ENCODE data around the gene PDZD4. TPM values are rescaled to one million over a fixed set of nuclear protein-coding genes. Genes with fewer than 3 reads are reported as not detected.

Gene PDZD4
- total and polyA plus RNA-seq, 4 donors = 49.2 to 243 (median 142) TPM

DNA sequence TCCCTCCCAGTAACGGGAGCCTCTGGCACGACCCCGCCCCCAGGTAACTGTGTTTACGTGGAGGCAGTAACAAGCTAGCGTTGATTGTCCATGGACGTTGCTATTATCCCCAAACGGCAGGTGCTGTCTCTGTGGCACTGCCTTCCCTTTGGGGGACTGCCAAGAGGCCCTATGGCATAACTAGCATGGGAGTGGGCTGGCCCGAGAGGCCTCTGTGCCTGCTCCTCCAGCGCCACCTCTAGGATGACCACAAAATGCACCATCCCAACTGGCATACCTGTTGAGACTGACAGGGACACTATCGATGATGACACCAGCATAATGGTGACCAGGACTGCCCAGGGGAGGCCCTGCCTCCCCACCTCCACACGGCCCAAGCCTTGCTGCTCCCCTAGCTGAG is 48.0 kb downstream of the PDZD4 start:
- H3K27me3 ChIP-seq (ENCODE audit: control insufficient read depth, insufficient read depth, low read length) = no peaks in the 10 kb centered on the region
- H3K9me3 ChIP-seq (ENCODE audit: control insufficient read depth, insufficient read depth, low read length) = no peaks in the 10 kb centered on the region
- DNase-seq (ENCODE audit: low read depth in 4 of 6, low spot score in 6 of 6) = peak in 2 of 6 donors; percentile 54 to 56
- H3K36me3 ChIP-seq (ENCODE audit: control insufficient read depth, insufficient read depth, low read length) = peaks cover 73% of the 10 kb centered on the region
- WGBS (ENCODE audit: insufficient coverage) = 53% methylated on average over 11 of the region's 11 CpGs
- H3K4me3 ChIP-seq (ENCODE audit: low read depth, low read length) = no peak overlapping the region
- peaks cover 43% of the 10 kb centered on the region for H3K4me1 ChIP-seq (ENCODE audit: control insufficient read depth, insufficient read depth, low read length)
- no peak overlapping the region for H3K27ac ChIP-seq (ENCODE audit: low read depth, low read length)

DNA sequence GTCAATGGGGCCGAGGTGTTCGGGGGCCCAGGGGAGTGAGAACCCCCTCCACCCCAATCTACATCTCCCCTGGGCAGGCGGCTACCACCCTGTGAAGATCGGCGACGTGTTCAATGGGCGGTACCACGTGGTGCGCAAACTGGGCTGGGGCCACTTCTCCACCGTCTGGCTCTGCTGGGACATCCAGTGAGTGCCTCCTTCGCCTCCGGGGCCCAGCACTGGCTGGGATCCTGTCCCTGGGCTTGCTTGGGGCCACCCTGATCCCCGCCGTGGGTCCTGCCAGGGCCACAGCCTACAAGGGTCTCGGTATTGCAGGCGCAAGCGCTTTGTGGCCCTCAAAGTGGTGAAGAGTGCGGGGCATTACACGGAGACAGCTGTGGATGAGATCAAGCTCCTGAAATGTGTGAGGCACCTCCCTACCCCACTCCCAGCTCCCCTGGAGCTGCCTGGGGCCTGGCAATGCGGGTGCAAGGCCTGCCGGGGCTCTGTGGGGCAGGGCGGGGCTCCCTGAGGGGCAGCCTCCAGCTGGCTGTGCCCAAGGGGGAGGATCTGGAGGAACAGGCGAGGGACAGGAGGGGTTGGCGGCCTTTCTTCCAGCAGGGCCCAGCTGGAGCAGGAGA is 48.8 kb downstream of the PDZD4 start:
- 74% methylated on average over 24 of the region's 24 CpGs for WGBS (ENCODE audit: insufficient coverage)

DNA sequence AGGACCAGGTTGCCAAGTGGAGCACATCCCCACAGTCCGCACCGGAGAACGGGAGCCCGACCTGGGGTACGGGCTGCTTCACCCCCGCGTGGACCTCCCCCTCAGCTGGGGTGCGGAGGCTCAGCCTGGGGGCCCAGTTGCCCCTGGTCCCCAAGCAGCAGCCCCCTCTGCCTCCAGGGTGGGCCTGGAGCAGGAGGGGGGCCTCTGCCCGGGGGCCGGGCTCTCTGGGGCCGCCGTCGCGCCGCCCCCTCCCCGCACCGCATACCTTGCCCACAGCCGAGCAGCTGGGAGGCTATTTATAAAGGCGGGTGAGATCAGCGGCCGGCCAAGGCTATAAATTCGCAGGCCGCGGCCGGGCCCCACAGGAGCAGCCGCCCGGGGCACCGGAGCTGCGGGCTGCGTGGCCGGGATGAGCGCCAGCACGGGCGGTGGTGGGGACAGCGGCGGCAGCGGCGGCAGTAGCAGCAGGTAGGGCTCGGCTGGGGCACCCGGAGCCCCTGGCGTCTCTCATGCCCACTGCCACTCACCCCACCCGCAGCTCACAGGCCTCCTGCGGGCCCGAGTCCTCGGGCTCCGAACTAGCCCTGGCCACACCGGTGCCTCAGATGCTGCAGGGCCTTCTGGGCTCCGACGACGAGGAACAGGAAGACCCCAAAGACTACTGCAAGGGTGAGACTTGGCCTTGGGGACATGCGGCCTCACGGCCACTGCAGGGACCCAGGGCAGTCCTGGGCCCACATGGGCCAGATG is 49.5 kb downstream of the PDZD4 start, which contains the start of gene SRPK3:
Gene SRPK3, plus strand, starts transcription at position 364 of the 750 bp plus-strand sequence. Its CDS starts 46 bp downstream, at position 410.
- DNase-seq (ENCODE audit: low read depth in 4 of 6, low spot score in 6 of 6) = peak in 2 of 6 donors; percentile 27 to 28
- H3K4me3 ChIP-seq (ENCODE audit: low read depth, low read length) = no peak within 1 kb of the TSS
- peaks cover 67% of the 10 kb centered on the region for H3K36me3 ChIP-seq (ENCODE audit: control insufficient read depth, insufficient read depth, low read length)
- no peak within 1 kb of the TSS for H3K27ac ChIP-seq (ENCODE audit: low read depth, low read length)
- 48% methylated on average over 46 of the region's 52 CpGs for WGBS (ENCODE audit: insufficient coverage)
- H3K27me3 ChIP-seq (ENCODE audit: control insufficient read depth, insufficient read depth, low read length) = no peaks in the 10 kb centered on the region
- peaks cover 35% of the 10 kb centered on the region for H3K4me1 ChIP-seq (ENCODE audit: control insufficient read depth, insufficient read depth, low read length)
- H3K9me3 ChIP-seq (ENCODE audit: control insufficient read depth, insufficient read depth, low read length) = no peaks in the 10 kb centered on the region

More for the DNA sequence above, 48.8 kb downstream of the PDZD4 start:
- Histone ChIP-seq H3K36me3 (ENCODE audit: control insufficient read depth, insufficient read depth, low read length) (peaks cover 73% of the 10 kb centered on the region), H3K4me3 (ENCODE audit: low read depth, low read length) (no peak overlapping the region), H3K4me1 (ENCODE audit: control insufficient read depth, insufficient read depth, low read length) (peaks cover 36% of the 10 kb centered on the region), H3K9me3 (ENCODE audit: control insufficient read depth, insufficient read depth, low read length) (no peaks in the 10 kb centered on the region), H3K27ac (ENCODE audit: low read depth, low read length) (no peak overlapping the region), H3K27me3 (ENCODE audit: control insufficient read depth, insufficient read depth, low read length) (no peaks in the 10 kb centered on the region)
- DNase-seq (ENCODE audit: low read depth in 4 of 6, low spot score in 6 of 6) = no peak

DNA sequence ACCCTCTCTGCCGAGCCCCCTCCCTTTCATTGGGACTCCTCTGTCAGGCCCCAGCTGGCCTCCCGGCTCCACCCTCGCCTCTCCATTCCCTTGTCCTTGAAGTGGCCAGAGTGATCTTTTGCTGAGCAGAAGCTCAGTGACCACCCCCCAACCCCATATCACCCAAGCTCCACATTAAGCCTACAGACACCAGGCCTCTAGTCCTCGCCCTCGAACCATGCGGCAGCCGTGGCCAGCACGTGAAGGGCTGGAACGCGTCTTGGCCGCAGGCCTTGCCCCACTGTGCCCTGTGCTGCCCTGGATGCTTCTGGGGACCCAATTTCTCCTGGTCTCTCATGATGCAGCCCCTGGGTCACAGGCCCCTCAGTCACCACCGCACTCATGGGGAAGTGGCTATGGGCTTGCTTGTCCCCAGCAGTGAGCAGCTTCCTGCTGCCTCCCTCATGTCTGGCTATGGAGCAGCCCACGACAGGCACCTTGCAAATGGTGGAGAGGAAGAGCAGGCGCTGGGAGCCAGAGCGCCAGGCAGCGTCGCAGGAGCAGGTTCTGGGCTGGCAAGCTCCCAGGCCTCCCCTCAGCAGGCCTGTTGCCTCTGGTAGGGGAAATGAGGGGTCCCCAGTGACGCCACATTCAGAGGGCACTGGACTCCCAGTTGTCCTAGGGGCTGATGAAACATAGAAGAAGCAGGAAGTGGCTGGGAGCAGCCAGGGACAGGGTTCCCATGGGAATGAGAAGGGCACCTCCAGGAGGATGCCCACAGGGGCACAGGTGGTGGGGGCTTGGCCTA is 50.3 kb downstream of the PDZD4 start:
- Histone ChIP-seq H3K9me3 (ENCODE audit: control insufficient read depth, insufficient read depth, low read length) (no peaks in the 10 kb centered on the region), H3K4me3 (ENCODE audit: low read depth, low read length) (no peak overlapping the region), H3K27me3 (ENCODE audit: control insufficient read depth, insufficient read depth, low read length) (no peaks in the 10 kb centered on the region), H3K27ac (ENCODE audit: low read depth, low read length) (no peak overlapping the region), H3K36me3 (ENCODE audit: control insufficient read depth, insufficient read depth, low read length) (peaks cover 67% of the 10 kb centered on the region), H3K4me1 (ENCODE audit: control insufficient read depth, insufficient read depth, low read length) (peaks cover 35% of the 10 kb centered on the region)
- WGBS (ENCODE audit: insufficient coverage) = 80% methylated on average over 14 of the region's 18 CpGs
- no peak for DNase-seq (ENCODE audit: low read depth in 4 of 6, low spot score in 6 of 6)

DNA sequence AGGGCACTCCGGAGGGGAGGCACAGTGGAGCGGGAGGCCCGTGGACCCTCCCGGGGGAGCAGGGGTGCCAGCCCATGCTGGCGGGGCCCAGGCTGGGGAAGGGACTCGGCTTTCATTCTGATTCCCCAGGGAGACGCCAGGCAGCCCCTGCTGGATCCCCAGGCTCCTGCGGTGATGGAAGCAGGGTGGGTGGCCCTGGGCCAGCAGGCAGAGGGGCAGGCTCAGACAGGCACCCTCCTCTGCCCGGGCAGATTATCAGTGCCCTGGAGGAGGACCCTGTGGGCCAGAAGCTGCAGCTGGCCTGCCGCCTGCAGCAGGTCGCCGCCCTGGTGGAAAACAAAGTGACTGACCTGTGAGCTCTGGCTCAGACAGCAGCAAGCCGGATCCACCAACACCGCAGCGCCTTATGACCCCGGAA is 51.7 kb downstream of the PDZD4 start:
- Histone ChIP-seq H3K4me3 (ENCODE audit: low read depth, low read length) (no peak overlapping the region), H3K27me3 (ENCODE audit: control insufficient read depth, insufficient read depth, low read length) (no peaks in the 10 kb centered on the region), H3K9me3 (ENCODE audit: control insufficient read depth, insufficient read depth, low read length) (no peaks in the 10 kb centered on the region), H3K4me1 (ENCODE audit: control insufficient read depth, insufficient read depth, low read length) (peaks cover 35% of the 10 kb centered on the region), H3K36me3 (ENCODE audit: control insufficient read depth, insufficient read depth, low read length) (peaks cover 67% of the 10 kb centered on the region), H3K27ac (ENCODE audit: low read depth, low read length) (no peak overlapping the region)
- 84% methylated on average over 16 of the region's 16 CpGs for WGBS (ENCODE audit: insufficient coverage)
- DNase-seq (ENCODE audit: low read depth in 4 of 6, low spot score in 6 of 6) = no peak

DNA sequence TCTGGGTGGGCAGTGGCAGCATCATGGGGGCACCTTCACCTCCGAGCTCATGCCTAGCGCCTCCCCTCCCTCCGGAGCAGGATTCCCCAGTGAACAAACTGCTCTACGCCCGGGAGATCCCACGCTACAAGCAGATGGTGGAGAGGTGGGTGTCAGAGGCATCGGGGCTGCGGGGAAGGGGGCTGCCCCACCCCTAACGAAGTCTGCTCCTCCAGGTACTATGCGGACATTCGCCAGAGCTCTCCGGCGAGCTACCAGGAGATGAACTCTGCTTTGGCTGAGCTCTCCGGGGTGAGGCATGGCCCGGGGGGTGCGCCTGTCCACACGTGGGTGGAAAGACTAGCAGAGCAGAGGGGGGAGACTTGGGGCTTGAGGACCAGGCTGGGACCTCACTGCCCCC is 52.2 kb downstream of the PDZD4 start:
- Histone ChIP-seq H3K27me3 (ENCODE audit: control insufficient read depth, insufficient read depth, low read length) (no peaks in the 10 kb centered on the region), H3K4me3 (ENCODE audit: low read depth, low read length) (no peak overlapping the region), H3K27ac (ENCODE audit: low read depth, low read length) (no peak overlapping the region), H3K9me3 (ENCODE audit: control insufficient read depth, insufficient read depth, low read length) (no peaks in the 10 kb centered on the region), H3K4me1 (ENCODE audit: control insufficient read depth, insufficient read depth, low read length) (peaks cover 34% of the 10 kb centered on the region), H3K36me3 (ENCODE audit: control insufficient read depth, insufficient read depth, low read length) (peaks cover 67% of the 10 kb centered on the region)
- WGBS (ENCODE audit: insufficient coverage) = 80% methylated on average over 11 of the region's 17 CpGs
- no peak for DNase-seq (ENCODE audit: low read depth in 4 of 6, low spot score in 6 of 6)

DNA sequence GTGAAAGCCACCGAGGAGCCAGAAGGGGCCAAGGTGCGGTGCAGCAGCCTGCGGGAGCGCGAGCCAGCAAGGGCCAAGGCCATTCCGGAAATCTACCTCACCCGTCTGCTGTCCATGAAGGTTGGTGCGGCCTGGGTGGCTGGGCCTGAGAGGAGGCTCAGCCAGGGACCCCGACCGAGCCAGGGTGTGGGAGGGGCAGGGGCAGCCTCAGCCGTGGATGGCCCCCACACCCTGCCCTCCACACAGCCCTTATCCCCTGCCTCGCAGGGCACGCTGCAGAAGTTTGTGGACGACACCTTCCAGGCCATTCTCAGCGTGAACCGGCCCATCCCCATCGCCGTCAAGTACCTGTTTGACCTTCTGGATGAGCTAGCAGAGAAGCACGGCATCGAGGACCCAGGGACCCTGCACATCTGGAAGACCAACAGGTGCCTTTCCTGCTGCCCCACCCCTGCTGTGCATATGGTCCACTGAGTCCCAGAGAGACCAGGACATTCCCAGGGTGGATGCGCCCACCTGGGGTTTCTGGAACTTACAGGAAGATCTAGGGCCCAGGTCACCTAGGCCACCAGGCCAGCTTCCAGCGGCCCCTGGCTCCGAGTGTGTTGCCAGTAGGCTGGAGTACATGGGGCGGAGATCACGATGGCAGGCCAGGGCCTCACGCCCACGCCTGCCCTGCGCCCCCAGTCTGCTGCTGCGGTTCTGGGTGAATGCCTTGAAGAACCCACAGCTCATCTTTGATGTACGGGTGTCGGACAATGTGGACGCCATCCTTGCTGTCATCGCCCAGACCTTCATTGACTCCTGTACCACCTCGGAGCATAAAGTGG is 52.9 kb downstream of the PDZD4 start:
- H3K4me3 ChIP-seq (ENCODE audit: low read depth, low read length) = no peak overlapping the region
- H3K27ac ChIP-seq (ENCODE audit: low read depth, low read length) = no peak overlapping the region
- no peaks in the 10 kb centered on the region for H3K9me3 ChIP-seq (ENCODE audit: control insufficient read depth, insufficient read depth, low read length)
- 89% methylated on average over 34 of the region's 34 CpGs for WGBS (ENCODE audit: insufficient coverage)
- H3K36me3 ChIP-seq (ENCODE audit: control insufficient read depth, insufficient read depth, low read length) = peaks cover 67% of the 10 kb centered on the region
- DNase-seq (ENCODE audit: low read depth in 4 of 6, low spot score in 6 of 6) = no peak
- H3K4me1 ChIP-seq (ENCODE audit: control insufficient read depth, insufficient read depth, low read length) = peaks cover 29% of the 10 kb centered on the region
- no peaks in the 10 kb centered on the region for H3K27me3 ChIP-seq (ENCODE audit: control insufficient read depth, insufficient read depth, low read length)

DNA sequence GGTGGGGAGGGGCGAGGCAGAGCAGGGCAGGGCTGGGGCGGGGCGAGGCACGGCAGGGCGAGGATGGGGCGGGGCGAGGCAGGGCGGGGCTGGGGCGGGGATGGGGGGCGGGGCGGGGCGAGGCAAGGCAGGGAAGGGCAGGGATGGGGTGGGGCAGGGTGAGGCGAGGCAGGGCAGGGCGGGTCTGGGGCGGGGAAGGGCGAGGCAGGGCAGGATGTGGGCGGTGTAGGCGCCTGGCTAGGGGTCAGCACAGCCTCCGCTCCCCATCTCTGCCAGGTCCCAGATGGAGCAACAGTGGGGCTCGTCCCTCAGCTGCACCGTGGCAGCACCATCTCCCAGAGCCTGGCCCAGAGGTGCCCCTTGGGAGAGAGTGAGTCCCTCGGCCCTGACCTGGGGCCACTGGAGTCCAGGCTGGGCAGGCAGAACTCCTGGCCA is 53.7 kb downstream of the PDZD4 start:
- H3K4me3 ChIP-seq (ENCODE audit: low read depth, low read length) = no peak overlapping the region

DNA sequence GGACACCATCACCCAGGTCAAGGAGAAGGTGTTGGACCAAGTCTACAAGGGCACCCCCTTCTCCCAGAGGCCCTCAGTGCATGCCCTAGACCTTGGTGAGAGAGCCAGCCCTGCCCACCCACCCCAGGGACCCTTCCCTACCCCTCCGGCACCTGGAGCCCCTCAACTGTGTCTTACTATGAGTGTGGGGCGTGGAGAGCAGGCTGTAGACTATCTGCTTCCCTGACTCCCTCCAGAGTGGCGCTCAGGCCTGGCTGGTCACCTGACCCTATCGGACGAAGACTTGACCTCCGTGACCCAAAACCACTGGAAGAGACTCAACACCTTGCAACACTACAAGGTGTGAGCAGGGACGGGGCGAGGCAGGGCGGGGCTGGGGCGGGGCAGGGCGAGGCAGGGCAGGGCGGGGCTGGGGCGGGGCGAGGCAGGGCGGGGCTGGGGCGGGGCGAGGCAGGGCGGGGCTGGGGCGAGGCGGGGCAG is 54.2 kb downstream of the PDZD4 start:
- Histone ChIP-seq H3K9me3 (ENCODE audit: control insufficient read depth, insufficient read depth, low read length) (no peaks in the 10 kb centered on the region), H3K27me3 (ENCODE audit: control insufficient read depth, insufficient read depth, low read length) (no peaks in the 10 kb centered on the region), H3K4me3 (ENCODE audit: low read depth, low read length) (no peak overlapping the region), H3K4me1 (ENCODE audit: control insufficient read depth, insufficient read depth, low read length) (peaks cover 15% of the 10 kb centered on the region), H3K27ac (ENCODE audit: low read depth, low read length) (no peak overlapping the region), H3K36me3 (ENCODE audit: control insufficient read depth, insufficient read depth, low read length) (peaks cover 75% of the 10 kb centered on the region)
- no peak for DNase-seq (ENCODE audit: low read depth in 4 of 6, low spot score in 6 of 6)
- WGBS (ENCODE audit: insufficient coverage) = 94% methylated on average over 5 of the region's 20 CpGs

More for the DNA sequence above, 53.7 kb downstream of the PDZD4 start:
- Histone ChIP-seq H3K27me3 (ENCODE audit: control insufficient read depth, insufficient read depth, low read length) (no peaks in the 10 kb centered on the region), H3K27ac (ENCODE audit: low read depth, low read length) (no peak overlapping the region), H3K36me3 (ENCODE audit: control insufficient read depth, insufficient read depth, low read length) (peaks cover 71% of the 10 kb centered on the region), H3K4me1 (ENCODE audit: control insufficient read depth, insufficient read depth, low read length) (peaks cover 20% of the 10 kb centered on the region), H3K9me3 (ENCODE audit: control insufficient read depth, insufficient read depth, low read length) (no peaks in the 10 kb centered on the region)
- no peak for DNase-seq (ENCODE audit: low read depth in 4 of 6, low spot score in 6 of 6)
- 88% methylated on average over 9 of the region's 22 CpGs for WGBS (ENCODE audit: insufficient coverage)

Data from spinal cord (tissue), 10 donors.